Panc1 (cell line): ENCODE results near the gene TMEM212. TPM values are rescaled to one million over a fixed set of nuclear protein-coding genes. Genes with fewer than 3 reads are reported as not detected.

Experiments used
- ATAC-seq: fragments of 200-7000 bp; cut with Tn5 transposase; 2 replicates; pipeline ENCODE4 v1.9.1; 2020; ENCODE audit warnings: mild to moderate bottlenecking, moderate library complexity
- BruUV-seq: library from RNA; stranded (reverse); fragments of 400-500 nt; replicated peaks from 2 replicates; lab custom pipeline; 2021; lab: Mats Ljungman, UMichigan
- CTCF ChIA-PET: fragments of 300-600 bp; sonication (Branson Sonifier 250); formaldehyde crosslinking; loops from one replicate; lab custom pipeline; 2022; ENCODE audit warnings: antibody characterized with exemption; lab: Charles Lee
- POLR2A ChIA-PET: fragments of 300-600 bp; sonication (Branson Sonifier 250); formaldehyde crosslinking; loops from one replicate; lab custom pipeline; 2022; ENCODE audit warnings: antibody characterized with exemption; lab: Charles Lee
- DNase-seq: peaks from one replicate; pipeline ENCODE4 v3.0.0-alpha.2; 2010; ENCODE audit warnings: low read depth, low spot score
- H3K27ac ChIP-seq: 2 replicates; pipeline ENCODE4 v1.5.1; 2011; ENCODE audit warnings: mild to moderate bottlenecking, low read length, inconsistent platforms
- H3K27me3 ChIP-seq: fragments of 200-500 bp; sonication (Bioruptor generic); 2 replicates; pipeline ENCODE4 v1.6.0; 2014; ENCODE audit warnings: low read length, inconsistent platforms; ENCODE audit not compliant: control insufficient read depth, insufficient read depth
- H3K36me3 ChIP-seq: fragments of 200-500 bp; sonication (Bioruptor generic); 2 replicates; pipeline ENCODE4 v1.5.1; 2014; ENCODE audit warnings: inconsistent platforms, mild to moderate bottlenecking, low read length, moderate library complexity; ENCODE audit not compliant: control insufficient read depth, insufficient read depth
- H3K4me1 ChIP-seq: 2 replicates; pipeline ENCODE4 v1.5.1; 2011; ENCODE audit warnings: inconsistent platforms, mild to moderate bottlenecking, low read length, moderate library complexity; ENCODE audit not compliant: control insufficient read depth, insufficient read depth
- H3K4me3 ChIP-seq, 2 experiments: 2 replicates each; pipeline ENCODE4 v1.5.1; 2011 to 2012; ENCODE audit warnings: low read depth in 2 of 2, low read length in 2 of 2, mild to moderate bottlenecking in 2 of 2, inconsistent platforms in 1 of 2, moderate library complexity in 1 of 2
- H3K9me3 ChIP-seq: fragments of 200-500 bp; sonication (Bioruptor generic); 2 replicates; pipeline ENCODE4 v1.5.1; 2014; ENCODE audit warnings: low read depth, mild to moderate bottlenecking, inconsistent platforms, low read length, moderate library complexity; ENCODE audit not compliant: control insufficient read depth, insufficient read depth
- POLR2AphosphoS5 ChIP-seq: IDR thresholded peaks from 2 replicates; pipeline ENCODE4 v1.6.1; 2012; ENCODE audit warnings: mild to moderate bottlenecking, low read depth, low read length, moderate library complexity
- SIN3A ChIP-seq: IDR thresholded peaks from 2 replicates; pipeline ENCODE4 v1.6.1; 2012; ENCODE audit warnings: low read depth, mild to moderate bottlenecking, low read length, moderate library complexity, borderline replicate concordance; ENCODE audit not compliant: insufficient read depth
- TCF7L2 ChIP-seq: IDR thresholded peaks from 2 replicates; pipeline ENCODE4 v1.6.1; 2011; ENCODE audit warnings: mild to moderate bottlenecking, low read depth, low read length, inconsistent platforms
- in situ Hi-C: cut with HindIII; loops from 2 replicates; pipeline ENCODE4 v1.10.0; 2016; ENCODE audit warnings: low sequenced_read_pairs, low pct_unique_long_range_greater_than_20kb
- intact Hi-C: fragments of 100-400 bp; cut with micrococcal nuclease; formaldehyde crosslinking; loops from one replicate; pipeline ENCODE4 v1.10.0; 2022; ENCODE audit not compliant: unreplicated experiment
- total RNA-seq: library from RNA; stranded (reverse); gene quantifications from one replicate; pipeline ENCODE4 v1.2.1, GENCODE V29; 2021; ENCODE audit not compliant: unreplicated experiment
- TF ChIP-seq, protein P1 (sequence below): fragments of 450-650 bp; IDR thresholded peaks from 2 replicates; pipeline ENCODE4 v1.5.1; 2017; ENCODE audit warnings: mild to moderate bottlenecking
- TF ChIP-seq, protein P2 (sequence below), 2 experiments: IDR thresholded peaks; 2 replicates each; pipeline ENCODE4 v1.6.1; 2011 to 2012; ENCODE audit warnings: low read depth in 2 of 2, control low read depth in 1 of 2, low read length in 1 of 2, mild to moderate bottlenecking in 1 of 2, moderate library complexity in 1 of 2; ENCODE audit not compliant: insufficient read depth in 1 of 2

Gene TMEM212
- total RNA-seq, 1 experiment from 2014 or later = not detected

DNA sequence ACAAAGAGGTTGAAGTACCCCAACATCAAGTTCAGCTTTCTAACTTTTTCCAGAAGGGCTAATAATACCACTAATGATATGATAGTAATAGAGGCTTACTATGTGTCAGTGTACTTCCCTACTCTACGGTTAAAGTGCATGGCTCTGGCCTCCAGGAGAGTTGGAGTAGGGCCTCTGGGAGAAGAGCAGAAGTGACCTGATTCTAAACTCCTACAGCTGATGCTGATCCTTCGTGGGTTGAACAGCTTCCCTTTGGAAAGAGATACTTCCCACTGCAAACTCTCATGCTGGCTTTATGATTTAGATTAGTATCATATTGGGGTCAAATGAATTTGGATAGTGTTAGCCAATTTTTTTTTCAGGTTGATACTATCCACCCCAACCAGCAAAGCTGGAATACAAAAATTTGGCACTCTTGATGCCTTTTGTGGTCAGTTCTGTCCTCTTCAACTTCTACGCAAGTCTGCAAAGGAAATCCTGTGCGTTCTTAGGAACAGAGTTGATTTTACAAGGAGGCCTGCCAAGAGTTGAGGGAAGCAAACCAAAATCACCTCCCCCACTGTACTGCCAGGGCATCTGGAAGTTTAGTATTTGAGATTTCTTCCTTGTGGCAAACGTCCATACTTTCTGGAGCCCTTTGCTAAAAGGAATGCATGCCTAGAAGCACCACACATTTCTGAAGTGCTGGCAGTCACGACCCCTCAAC, 17.8 kb downstream of the TMEM212 start:
- no peaks in the 10 kb centered on the region for H3K27me3 ChIP-seq
- H3K4me1 ChIP-seq = no peaks in the 10 kb centered on the region
- in situ Hi-C loops (no loop called here), intact Hi-C loops (no loop called here)
- no peaks in the 10 kb centered on the region for H3K36me3 ChIP-seq
- no peak overlapping the region for H3K27ac ChIP-seq
- BruUV-seq = no TSS peak
- POLR2A ChIA-PET = interaction anchor here (0.6 kb wide), 1 partner anchor 195 kb away, joined by 3 read pairs; no protein-coding TSS in a partner anchor
- DNase-seq (no peak), ATAC-seq (no peak)
- TF ChIP-seq, protein P1, sequence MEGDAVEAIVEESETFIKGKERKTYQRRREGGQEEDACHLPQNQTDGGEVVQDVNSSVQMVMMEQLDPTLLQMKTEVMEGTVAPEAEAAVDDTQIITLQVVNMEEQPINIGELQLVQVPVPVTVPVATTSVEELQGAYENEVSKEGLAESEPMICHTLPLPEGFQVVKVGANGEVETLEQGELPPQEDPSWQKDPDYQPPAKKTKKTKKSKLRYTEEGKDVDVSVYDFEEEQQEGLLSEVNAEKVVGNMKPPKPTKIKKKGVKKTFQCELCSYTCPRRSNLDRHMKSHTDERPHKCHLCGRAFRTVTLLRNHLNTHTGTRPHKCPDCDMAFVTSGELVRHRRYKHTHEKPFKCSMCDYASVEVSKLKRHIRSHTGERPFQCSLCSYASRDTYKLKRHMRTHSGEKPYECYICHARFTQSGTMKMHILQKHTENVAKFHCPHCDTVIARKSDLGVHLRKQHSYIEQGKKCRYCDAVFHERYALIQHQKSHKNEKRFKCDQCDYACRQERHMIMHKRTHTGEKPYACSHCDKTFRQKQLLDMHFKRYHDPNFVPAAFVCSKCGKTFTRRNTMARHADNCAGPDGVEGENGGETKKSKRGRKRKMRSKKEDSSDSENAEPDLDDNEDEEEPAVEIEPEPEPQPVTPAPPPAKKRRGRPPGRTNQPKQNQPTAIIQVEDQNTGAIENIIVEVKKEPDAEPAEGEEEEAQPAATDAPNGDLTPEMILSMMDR = no peak
- CTCF ChIA-PET = no interaction called here
- no peak overlapping the region for H3K4me3 ChIP-seq
- H3K9me3 ChIP-seq = peaks cover 8% of the 10 kb centered on the region; the same call in 1 of the 2 replicates

DNA sequence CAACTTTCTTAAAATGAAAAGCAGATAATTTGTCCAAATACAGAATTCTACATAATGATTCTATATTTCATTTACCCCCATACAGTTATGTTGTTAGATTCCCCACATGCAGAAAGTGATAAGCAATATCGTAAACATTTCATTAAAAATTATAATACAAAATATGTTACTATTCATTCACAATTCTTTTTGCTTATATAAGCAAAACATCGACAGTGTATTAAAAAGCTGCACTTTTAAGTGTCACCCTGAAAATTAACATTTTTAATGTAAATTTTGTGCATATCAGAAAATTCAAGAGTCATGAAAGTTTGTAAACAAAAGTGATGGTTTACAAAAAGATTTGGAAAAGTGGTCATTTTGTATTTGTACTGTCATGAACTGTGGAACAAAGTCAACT, 19.2 kb downstream of the TMEM212 start:
- no peaks in the 10 kb centered on the region for H3K27me3 ChIP-seq
- CTCF ChIA-PET = no interaction called here
- in situ Hi-C loops = no loop called here
- H3K9me3 ChIP-seq = no peaks in the 10 kb centered on the region
- H3K4me3 ChIP-seq = no peak overlapping the region
- no peak for ATAC-seq
- TF ChIP-seq, protein P2, sequence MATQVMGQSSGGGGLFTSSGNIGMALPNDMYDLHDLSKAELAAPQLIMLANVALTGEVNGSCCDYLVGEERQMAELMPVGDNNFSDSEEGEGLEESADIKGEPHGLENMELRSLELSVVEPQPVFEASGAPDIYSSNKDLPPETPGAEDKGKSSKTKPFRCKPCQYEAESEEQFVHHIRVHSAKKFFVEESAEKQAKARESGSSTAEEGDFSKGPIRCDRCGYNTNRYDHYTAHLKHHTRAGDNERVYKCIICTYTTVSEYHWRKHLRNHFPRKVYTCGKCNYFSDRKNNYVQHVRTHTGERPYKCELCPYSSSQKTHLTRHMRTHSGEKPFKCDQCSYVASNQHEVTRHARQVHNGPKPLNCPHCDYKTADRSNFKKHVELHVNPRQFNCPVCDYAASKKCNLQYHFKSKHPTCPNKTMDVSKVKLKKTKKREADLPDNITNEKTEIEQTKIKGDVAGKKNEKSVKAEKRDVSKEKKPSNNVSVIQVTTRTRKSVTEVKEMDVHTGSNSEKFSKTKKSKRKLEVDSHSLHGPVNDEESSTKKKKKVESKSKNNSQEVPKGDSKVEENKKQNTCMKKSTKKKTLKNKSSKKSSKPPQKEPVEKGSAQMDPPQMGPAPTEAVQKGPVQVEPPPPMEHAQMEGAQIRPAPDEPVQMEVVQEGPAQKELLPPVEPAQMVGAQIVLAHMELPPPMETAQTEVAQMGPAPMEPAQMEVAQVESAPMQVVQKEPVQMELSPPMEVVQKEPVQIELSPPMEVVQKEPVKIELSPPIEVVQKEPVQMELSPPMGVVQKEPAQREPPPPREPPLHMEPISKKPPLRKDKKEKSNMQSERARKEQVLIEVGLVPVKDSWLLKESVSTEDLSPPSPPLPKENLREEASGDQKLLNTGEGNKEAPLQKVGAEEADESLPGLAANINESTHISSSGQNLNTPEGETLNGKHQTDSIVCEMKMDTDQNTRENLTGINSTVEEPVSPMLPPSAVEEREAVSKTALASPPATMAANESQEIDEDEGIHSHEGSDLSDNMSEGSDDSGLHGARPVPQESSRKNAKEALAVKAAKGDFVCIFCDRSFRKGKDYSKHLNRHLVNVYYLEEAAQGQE (IDR thresholded peaks at IDR 0.05; ENCODE audit: insufficient read depth in 1 of 2, low read depth in 2 of 2, low read length in 1 of 2) = no peak
- no peak for TF ChIP-seq TCF7L2
- no peak overlapping the region for H3K27ac ChIP-seq
- no peaks in the 10 kb centered on the region for H3K4me1 ChIP-seq
- no TSS peak for BruUV-seq
- intact Hi-C loops = no loop called here
- H3K36me3 ChIP-seq = no peaks in the 10 kb centered on the region
- POLR2A ChIA-PET = interaction anchor here (0.6 kb wide), 1 partner anchor 177 kb away, joined by 3 read pairs; no protein-coding TSS in a partner anchor
- no peak for DNase-seq

DNA sequence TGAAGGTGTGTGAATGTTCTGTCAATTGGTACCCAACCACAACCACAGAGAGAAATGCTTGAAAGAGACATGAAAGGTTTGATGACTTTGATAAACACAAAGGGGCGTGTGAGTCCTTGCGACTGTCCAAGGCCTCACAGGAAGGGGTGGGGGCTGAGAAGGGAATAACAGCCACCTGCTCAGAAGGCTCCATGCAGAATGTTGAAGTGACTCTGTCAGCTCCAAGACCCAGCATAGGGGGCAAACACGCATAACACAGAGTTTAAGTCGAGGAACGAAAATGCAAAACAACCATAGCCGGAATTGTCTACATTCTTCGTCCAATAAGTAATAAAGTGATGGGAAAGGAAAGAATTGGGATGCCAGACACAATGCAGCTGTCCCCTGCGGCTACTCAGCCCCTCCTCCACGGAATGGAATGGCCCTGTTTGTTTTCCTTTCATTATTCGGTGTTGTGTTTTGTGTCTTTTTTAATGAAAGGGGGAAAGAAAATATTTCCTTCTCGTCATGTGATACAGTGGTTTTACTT, 19.9 kb downstream of the TMEM212 start:
- no peaks in the 10 kb centered on the region for H3K36me3 ChIP-seq
- no peaks in the 10 kb centered on the region for H3K9me3 ChIP-seq
- H3K4me3 ChIP-seq = no peak overlapping the region
- no peak for TF ChIP-seq POLR2AphosphoS5
- TF ChIP-seq TCF7L2 = no peak
- TF ChIP-seq, protein P1 = no peak
- TF ChIP-seq, protein P2 (IDR thresholded peaks at IDR 0.05; ENCODE audit: insufficient read depth in 1 of 2, low read depth in 2 of 2, low read length in 1 of 2) = no peak
- no peak for TF ChIP-seq SIN3A
- in situ Hi-C loops = no loop called here
- DNase-seq (no peak), ATAC-seq (no peak)
- ChIA-PET POLR2A (interaction anchor here (0.6 kb wide), 1 partner anchor 176 kb away, joined by 3 read pairs; no protein-coding TSS in a partner anchor), CTCF (no interaction called here)
- BruUV-seq = no TSS peak
- H3K27me3 ChIP-seq = no peaks in the 10 kb centered on the region
- intact Hi-C loops = no loop called here
- H3K27ac ChIP-seq = no peak overlapping the region
- H3K4me1 ChIP-seq = no peaks in the 10 kb centered on the region
